ENCODE data around the gene DEGS2.
A peak's percentile ranks its signal among the peaks of the same experiment; 100 is the strongest.

DEGS2 gene

DNA sequence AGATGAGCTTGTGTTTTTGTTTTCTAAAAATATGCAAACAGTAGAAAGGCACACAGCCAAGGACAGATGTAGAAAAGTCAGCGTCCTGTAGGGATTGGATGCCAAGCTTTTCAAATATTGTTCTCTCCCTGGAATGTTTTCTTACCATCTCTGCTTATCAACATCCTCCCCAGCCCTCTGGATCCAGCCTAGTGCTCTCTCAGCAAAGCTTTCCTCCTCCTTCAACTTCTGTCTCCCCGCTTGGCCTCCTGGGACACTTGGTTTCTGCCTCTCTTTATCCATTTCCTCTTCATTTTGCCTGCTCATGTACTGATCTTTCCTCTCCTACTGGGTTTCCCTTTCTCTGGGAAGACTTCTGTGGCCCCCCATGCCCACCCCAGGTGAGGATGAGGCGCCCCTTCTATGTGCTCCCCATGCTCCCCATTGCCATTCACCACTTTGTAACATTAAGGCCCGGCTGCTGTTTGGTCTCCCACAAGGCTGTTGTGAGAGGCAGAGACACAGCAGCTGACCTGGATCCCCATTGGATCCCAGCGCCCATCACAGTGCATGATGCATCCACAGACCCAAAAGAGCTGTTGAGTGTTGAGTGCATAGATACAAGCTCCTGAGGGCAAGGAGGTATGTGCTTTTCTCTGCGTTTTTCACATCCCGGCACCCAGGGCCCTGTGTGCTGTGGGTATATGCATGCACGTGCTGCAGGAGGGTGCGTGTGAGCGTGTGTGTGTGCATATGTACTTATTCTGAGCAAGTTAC is 56.0 kb downstream of the DEGS2 start:
- no peak for TF ChIP-seq CTCF (IDR thresholded peaks at IDR 0.05; ENCODE audit: unreplicated experiment in 3 of 3)
- Mint-ChIP-seq H3K36me3 (ENCODE audit: low read depth) (peaks cover 21% of the 10 kb centered on the region), H3K27ac (peak overlapping the region; percentile 38 to 70 (median 64))

GRCh38 chr14:100102156-100102785 is 57.2 kb downstream of the DEGS2 start:
- Mint-ChIP-seq H3K36me3 (ENCODE audit: low read depth) (peaks cover 31% of the 10 kb centered on the region), H3K27me3 (ENCODE audit: low read depth) (no peaks in the 10 kb centered on the region), H3K4me3 (no peak overlapping the region), H3K27ac (peak overlapping the region in 1 of 3 experiments; percentile 21), H3K9me3 (no peaks in the 10 kb centered on the region), H3K4me1 (peaks cover 22% of the 10 kb centered on the region)
- no peak for TF ChIP-seq CTCF (IDR thresholded peaks at IDR 0.05; ENCODE audit: unreplicated experiment in 3 of 3)

More for the DNA sequence above, 56.0 kb downstream of the DEGS2 start:
- Mint-ChIP-seq H3K27me3 (ENCODE audit: low read depth) (no peaks in the 10 kb centered on the region), H3K4me3 (no peak overlapping the region), H3K4me1 (peaks cover 29% of the 10 kb centered on the region), H3K9me3 (no peaks in the 10 kb centered on the region)

DNA sequence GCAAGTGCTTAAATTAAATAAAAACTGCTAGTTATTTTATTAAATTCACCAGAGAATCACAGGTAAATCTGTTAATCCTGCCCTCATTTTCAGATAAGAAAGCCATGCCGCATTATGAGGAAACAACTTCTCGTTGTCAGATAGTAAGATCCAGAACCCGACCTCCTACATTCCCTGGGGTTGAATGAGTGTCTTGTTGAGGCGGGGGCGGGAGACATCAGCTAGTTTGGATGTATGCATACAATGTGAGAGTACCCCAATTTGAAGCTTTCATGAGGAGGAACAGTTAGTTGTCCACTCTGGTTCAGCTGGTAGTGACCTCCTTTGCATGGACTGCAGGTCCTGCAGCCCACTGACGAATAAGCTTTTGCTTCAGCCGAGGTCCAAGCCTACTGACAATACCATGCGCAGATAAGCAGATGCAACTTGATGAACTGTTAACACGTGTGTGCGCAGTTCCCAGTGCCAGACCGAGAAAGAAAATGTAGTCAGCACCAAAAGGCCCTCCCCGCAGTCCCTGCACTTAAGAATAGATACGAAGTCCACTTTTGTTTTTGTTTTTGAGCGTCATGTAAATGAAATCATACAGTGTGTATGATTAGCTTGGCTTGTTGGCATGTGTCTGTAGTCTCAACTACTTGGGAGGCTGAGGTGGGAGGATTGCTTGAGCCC is 59.3 kb downstream of the DEGS2 start:
- H3K27me3 Mint-ChIP-seq (ENCODE audit: low read depth), result no peaks in the 10 kb centered on the region
- H3K4me3 Mint-ChIP-seq, result no peak overlapping the region
- H3K36me3 Mint-ChIP-seq (ENCODE audit: low read depth), result peaks cover 31% of the 10 kb centered on the region
- H3K27ac Mint-ChIP-seq, result peak overlapping the region in 2 of 3 experiments; percentile 7 to 43
- peaks cover 22% of the 10 kb centered on the region for H3K4me1 Mint-ChIP-seq
- no peak for TF ChIP-seq CTCF (IDR thresholded peaks at IDR 0.05; ENCODE audit: unreplicated experiment in 3 of 3)
- no peaks in the 10 kb centered on the region for H3K9me3 Mint-ChIP-seq

- H3K27ac Mint-ChIP-seq, result peak overlapping the region in 1 of 3 experiments; percentile 27
- H3K27me3 Mint-ChIP-seq (ENCODE audit: low read depth), result no peaks in the 10 kb centered on the region
- H3K36me3 Mint-ChIP-seq (ENCODE audit: low read depth), result peaks cover 33% of the 10 kb centered on the region
- H3K4me1 Mint-ChIP-seq, result peaks cover 6% of the 10 kb centered on the region
- no peak overlapping the region for H3K4me3 Mint-ChIP-seq
- H3K9me3 Mint-ChIP-seq, result no peaks in the 10 kb centered on the region
- no peak for TF ChIP-seq CTCF (IDR thresholded peaks at IDR 0.05; ENCODE audit: unreplicated experiment in 3 of 3)
These were observed 61.3 kb downstream of the DEGS2 start for GRCh38 chr14:100098171-100098570.

DNA sequence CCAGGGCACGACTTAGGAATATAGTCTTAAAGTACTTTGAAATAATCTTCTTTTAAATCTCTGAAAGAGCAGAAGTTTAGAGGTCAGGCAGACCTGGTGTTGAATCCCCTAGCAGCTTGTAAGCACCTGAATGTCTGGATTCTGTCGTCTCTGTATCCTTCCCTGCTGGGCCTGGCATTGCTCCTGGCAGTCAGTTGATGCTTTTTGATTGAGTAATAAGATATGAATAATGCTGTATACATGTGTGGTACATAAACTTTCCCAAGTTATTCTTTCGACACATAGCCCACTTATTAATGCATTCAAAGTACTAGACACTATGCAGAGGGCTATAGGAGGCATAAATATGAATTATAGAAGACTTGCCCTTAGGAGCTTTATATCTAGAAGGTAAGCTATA is 62.8 kb downstream of the DEGS2 start:
- Mint-ChIP-seq H3K27me3 (ENCODE audit: low read depth) (no peaks in the 10 kb centered on the region), H3K4me3 (no peak overlapping the region), H3K4me1 (peaks cover 5% of the 10 kb centered on the region), H3K9me3 (no peaks in the 10 kb centered on the region), H3K36me3 (ENCODE audit: low read depth) (peaks cover 35% of the 10 kb centered on the region), H3K27ac (no peak overlapping the region)
- TF ChIP-seq CTCF (IDR thresholded peaks at IDR 0.05; ENCODE audit: unreplicated experiment in 3 of 3), result no peak

Data from nephron (organoid).